Left ventricle myocardium inferior (tissue), 1 donor: Measurements from ENCODE around the gene SDR42E1. TPM values are rescaled to one million over a fixed set of nuclear protein-coding genes. Genes with fewer than 3 reads are reported as not detected.

Experiments
- DNase-seq: peaks from one replicate; pipeline ENCODE4 v3.0.0-alpha.2; 2020
- H3K27ac ChIP-seq: fragments of 200-600 bp; replicated peaks from 2 replicates; pipeline ENCODE4 v1.8.0; 2021
- H3K27me3 ChIP-seq: fragments of 200-600 bp; 2 replicates; pipeline ENCODE4 v1.8.0; 2021; ENCODE audit warnings: low read depth
- H3K36me3 ChIP-seq: fragments of 200-600 bp; 2 replicates; pipeline ENCODE4 v1.8.0; 2021
- H3K4me1 ChIP-seq: fragments of 200-600 bp; 2 replicates; pipeline ENCODE4 v1.8.0; 2021
- H3K4me3 ChIP-seq: fragments of 200-600 bp; 2 replicates; pipeline ENCODE4 v1.8.0; 2021; ENCODE audit warnings: mild to moderate bottlenecking, moderate library complexity
- H3K9me3 ChIP-seq: fragments of 200-600 bp; replicated peaks from 2 replicates; pipeline ENCODE4 v1.8.0; 2021
- intact Hi-C: fragments of 100-400 bp; cut with micrococcal nuclease; formaldehyde crosslinking; loops from one replicate; pipeline ENCODE4 v1.11.0; 2022
- total RNA-seq: library from RNA; stranded (reverse); fragmentation: NEBNext Ultra II Directional; extraction: Animal tissue kit (Norgen Biotek cat#: 25700); gene quantifications from one replicate; pipeline ENCODE4 v1.2.1, GENCODE V29; 2021
- TF ChIP-seq, protein P1 (sequence below): fragments of 200-600 bp; IDR thresholded peaks from 2 replicates; pipeline ENCODE4 v1.8.0; 2021; ENCODE audit warnings: antibody characterized with exemption, mild to moderate bottlenecking, borderline replicate concordance
- donor health status: DM: no; HTN: yes; CAD: no; lungs with severe emphysema.

Gene SDR42E1
- total RNA-seq, 1 donor from 2014 or later = 0.52 TPM

DNA sequence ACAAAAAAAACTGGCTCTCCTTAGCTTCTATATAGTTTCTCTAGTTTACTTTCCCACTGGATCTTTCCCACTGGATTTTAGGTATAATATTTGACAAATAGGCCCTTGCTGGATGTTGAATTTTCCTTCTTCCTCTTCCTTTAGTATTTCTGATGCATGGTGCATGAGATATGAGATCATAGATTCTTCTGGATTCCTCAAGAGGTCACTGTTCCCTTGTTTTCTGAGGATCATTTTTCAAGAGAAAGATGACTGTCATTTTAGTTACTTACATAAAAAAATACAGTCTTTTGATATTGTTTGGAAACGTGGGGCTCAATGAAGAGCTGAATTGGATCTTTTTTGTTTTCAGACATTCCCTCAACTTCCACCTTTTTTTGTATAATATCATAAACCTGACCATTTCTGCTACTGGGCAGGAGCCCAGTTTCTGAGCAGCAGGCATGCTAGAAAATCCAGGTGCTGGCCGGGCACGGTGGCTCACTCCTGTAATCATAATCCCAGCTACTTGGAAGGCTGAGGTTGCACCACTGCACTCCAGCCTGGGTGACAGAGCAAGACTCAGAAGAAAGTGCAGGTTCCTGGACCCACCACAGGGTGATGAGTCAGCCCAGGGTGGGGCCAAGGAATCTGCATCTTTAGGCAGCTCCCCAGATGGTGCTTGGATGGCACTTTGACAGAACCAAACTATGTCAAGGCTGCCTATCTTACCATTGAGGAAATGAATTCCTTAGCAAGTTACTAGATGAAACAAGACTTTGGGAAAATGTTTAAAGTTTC, 70.3 kb downstream of the SDR42E1 start:
- TF ChIP-seq, protein P1, sequence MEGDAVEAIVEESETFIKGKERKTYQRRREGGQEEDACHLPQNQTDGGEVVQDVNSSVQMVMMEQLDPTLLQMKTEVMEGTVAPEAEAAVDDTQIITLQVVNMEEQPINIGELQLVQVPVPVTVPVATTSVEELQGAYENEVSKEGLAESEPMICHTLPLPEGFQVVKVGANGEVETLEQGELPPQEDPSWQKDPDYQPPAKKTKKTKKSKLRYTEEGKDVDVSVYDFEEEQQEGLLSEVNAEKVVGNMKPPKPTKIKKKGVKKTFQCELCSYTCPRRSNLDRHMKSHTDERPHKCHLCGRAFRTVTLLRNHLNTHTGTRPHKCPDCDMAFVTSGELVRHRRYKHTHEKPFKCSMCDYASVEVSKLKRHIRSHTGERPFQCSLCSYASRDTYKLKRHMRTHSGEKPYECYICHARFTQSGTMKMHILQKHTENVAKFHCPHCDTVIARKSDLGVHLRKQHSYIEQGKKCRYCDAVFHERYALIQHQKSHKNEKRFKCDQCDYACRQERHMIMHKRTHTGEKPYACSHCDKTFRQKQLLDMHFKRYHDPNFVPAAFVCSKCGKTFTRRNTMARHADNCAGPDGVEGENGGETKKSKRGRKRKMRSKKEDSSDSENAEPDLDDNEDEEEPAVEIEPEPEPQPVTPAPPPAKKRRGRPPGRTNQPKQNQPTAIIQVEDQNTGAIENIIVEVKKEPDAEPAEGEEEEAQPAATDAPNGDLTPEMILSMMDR = peak; percentile 64
- Histone ChIP-seq H3K36me3 (no peaks in the 10 kb centered on the region), H3K9me3 (no peaks in the 10 kb centered on the region), H3K27me3 (peaks cover 25% of the 10 kb centered on the region), H3K4me1 (no peaks in the 10 kb centered on the region), H3K27ac (no peak overlapping the region), H3K4me3 (no peak overlapping the region)
- intact Hi-C loops = loop anchor here (5.0 kb wide), 1 partner anchor 291 kb away; no protein-coding TSS in a partner anchor
- no peak for DNase-seq

GRCh38 chr16:81939164-81940056, 71.9 kb downstream of the SDR42E1 start:
- intact Hi-C loops = loop anchor here (5.0 kb wide), 1 partner anchor 293 kb away; no protein-coding TSS in a partner anchor
- no peaks in the 10 kb centered on the region for H3K4me1 ChIP-seq
- no peaks in the 10 kb centered on the region for H3K36me3 ChIP-seq
- H3K27ac ChIP-seq = peak overlapping the region; percentile 2
- no peaks in the 10 kb centered on the region for H3K9me3 ChIP-seq
- peaks cover 25% of the 10 kb centered on the region for H3K27me3 ChIP-seq
- TF ChIP-seq, protein P1 = no peak
- DNase-seq = no peak
- no peak overlapping the region for H3K4me3 ChIP-seq

Other genes with a start within 250 kb of the SDR42E1 start
- gene PLCG2, start 232.2 kb downstream of the SDR42E1 start, total RNA-seq = 5.6 TPM
- not detected for gene HSD17B2, start 23.8 kb upstream of the SDR42E1 start, total RNA-seq
- 11.3 TPM for gene MPHOSPH6, start 158.8 kb upstream of the SDR42E1 start, total RNA-seq